ENCODE data around the gene ADARB1.

The ADARB1 gene

GRCh38 chr21:45031571-45032191, 42.7 kb upstream of the ADARB1 start:
- no peaks in the 10 kb centered on the region for H3K4me1 ChIP-seq (ENCODE audit: control insufficient read depth, insufficient read depth, low read length)
- H3K27ac ChIP-seq (ENCODE audit: extremely low read depth, low read depth, low read length): no peak overlapping the region
- CTCF ChIA-PET: interaction anchor here (0.5 kb wide), 1 partner anchor 106 kb away, joined by 3 read pairs; no protein-coding TSS in a partner anchor
- POLR2A ChIA-PET: no interaction called here
- H3K9me3 ChIP-seq (ENCODE audit: control insufficient read depth, insufficient read depth, low read depth, low read length): no peaks in the 10 kb centered on the region
- no peaks in the 10 kb centered on the region for H3K36me3 ChIP-seq (ENCODE audit: control insufficient read depth in 2 of 2, insufficient read depth in 1 of 2, low read length in 2 of 2)
- H3K4me3 ChIP-seq (ENCODE audit: low read depth, low read length): no peak overlapping the region
- TF ChIP-seq, protein P1, sequence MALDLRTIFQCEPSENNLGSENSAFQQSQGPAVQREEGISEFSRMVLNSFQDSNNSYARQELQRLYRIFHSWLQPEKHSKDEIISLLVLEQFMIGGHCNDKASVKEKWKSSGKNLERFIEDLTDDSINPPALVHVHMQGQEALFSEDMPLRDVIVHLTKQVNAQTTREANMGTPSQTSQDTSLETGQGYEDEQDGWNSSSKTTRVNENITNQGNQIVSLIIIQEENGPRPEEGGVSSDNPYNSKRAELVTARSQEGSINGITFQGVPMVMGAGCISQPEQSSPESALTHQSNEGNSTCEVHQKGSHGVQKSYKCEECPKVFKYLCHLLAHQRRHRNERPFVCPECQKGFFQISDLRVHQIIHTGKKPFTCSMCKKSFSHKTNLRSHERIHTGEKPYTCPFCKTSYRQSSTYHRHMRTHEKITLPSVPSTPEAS (tag by site-specific recombination; IDR thresholded peaks at IDR 0.05): no peak
- TF ChIP-seq GLI4 (tag by site-specific recombination; IDR thresholded peaks at IDR 0.05) (no peak), ZNF266 (tag by site-specific recombination; IDR thresholded peaks at IDR 0.05; ENCODE audit: low read depth) (no peak), ZNF561 (tag by site-specific recombination; IDR thresholded peaks at IDR 0.05; ENCODE audit: borderline replicate concordance) (no peak), ZNF677 (tag by site-specific recombination; IDR thresholded peaks at IDR 0.05) (no peak), TCF7L2 (IDR thresholded peaks at IDR 0.05; ENCODE audit: borderline replicate concordance, low read depth, low read length) (no peak), GLI2 (tag by site-specific recombination; IDR thresholded peaks at IDR 0.05; ENCODE audit: borderline replicate concordance, low read depth) (no peak), ZNF701 (tag by site-specific recombination; IDR thresholded peaks at IDR 0.05) (no peak), HIC1 (tag by site-specific recombination; IDR thresholded peaks at IDR 0.05) (no peak), OVOL3 (tag by site-specific recombination; IDR thresholded peaks at IDR 0.05) (no peak), ZNF830 (tag by site-specific recombination; IDR thresholded peaks at IDR 0.05; ENCODE audit: low read depth) (no peak), ZNF704 (tag by site-specific recombination; IDR thresholded peaks at IDR 0.05) (no peak)

- CTCF ChIA-PET: interaction anchor here (0.5 kb wide), 1 partner anchor 105 kb away, joined by 3 read pairs; no protein-coding TSS in a partner anchor
Observed at GRCh38 chr21:45032332-45032731, 42.0 kb upstream of the ADARB1 start.

More at GRCh38 chr21:45032332-45032731, 42.0 kb upstream of the ADARB1 start:
- TF ChIP-seq ZNF654 (tag by site-specific recombination; IDR thresholded peaks at IDR 0.05; ENCODE audit: low read depth) (no peak), ZNF324 (tag by site-specific recombination; IDR thresholded peaks at IDR 0.05) (no peak), GLIS2 (tag by site-specific recombination; IDR thresholded peaks at IDR 0.05) (no peak), ZNF48 (tag by site-specific recombination; IDR thresholded peaks at IDR 0.05) (no peak), ZNF830 (tag by site-specific recombination; IDR thresholded peaks at IDR 0.05; ENCODE audit: low read depth) (no peak), SP2 (tag by site-specific recombination; IDR thresholded peaks at IDR 0.05) (no peak), ZBTB26 (tag by site-specific recombination; optimal IDR thresholded peaks at IDR 0.05) (no peak), HOXA7 (CRISPR knock-in tag; IDR thresholded peaks at IDR 0.05; ENCODE audit: borderline replicate concordance) (no peak), OVOL3 (tag by site-specific recombination; IDR thresholded peaks at IDR 0.05) (no peak), MZF1 (tag by site-specific recombination; IDR thresholded peaks at IDR 0.05; ENCODE audit: borderline replicate concordance) (no peak), MYNN (tag by site-specific recombination; IDR thresholded peaks at IDR 0.05; ENCODE audit: borderline replicate concordance) (no peak), YY2 (tag by site-specific recombination; IDR thresholded peaks at IDR 0.05) (no peak)
- no peaks in the 10 kb centered on the region for H3K36me3 ChIP-seq (ENCODE audit: control insufficient read depth in 2 of 2, insufficient read depth in 1 of 2, low read length in 2 of 2)
- no peaks in the 10 kb centered on the region for H3K4me1 ChIP-seq (ENCODE audit: control insufficient read depth, insufficient read depth, low read length)
- no peak overlapping the region for H3K27ac ChIP-seq (ENCODE audit: extremely low read depth, low read depth, low read length)
- POLR2A ChIA-PET: no interaction called here
- H3K9me3 ChIP-seq (ENCODE audit: control insufficient read depth, insufficient read depth, low read depth, low read length): no peaks in the 10 kb centered on the region
- no peak overlapping the region for H3K4me3 ChIP-seq (ENCODE audit: low read depth, low read length)
